ENCODE results near the gene NRXN3. TPM values are rescaled to one million over a fixed set of nuclear protein-coding genes. Genes with fewer than 3 reads are reported as not detected.

The NRXN3 gene
- polyA plus RNA-seq, 1 of the 3 experiments (the other 2 are of a cell fraction), result 1.6 TPM

- POLR2A ChIA-PET, result no interaction called here
Measured at GRCh38 chr14:78278464-78279250, 108.5 kb downstream of the NRXN3 start.

GRCh38 chr14:78282437-78282836, 112.3 kb downstream of the NRXN3 start:
- no peak overlapping the region for H3K27ac ChIP-seq (ENCODE audit: low read depth in 2 of 2, low read length in 1 of 2)
- TF ChIP-seq CTCF (IDR thresholded peaks at IDR 0.05) (no peak), USF2 (IDR thresholded peaks at IDR 0.05; ENCODE audit: borderline replicate concordance, low read depth, low read length) (no peak), TEAD4 (IDR thresholded peaks at IDR 0.05; ENCODE audit: borderline replicate concordance, insufficient read depth) (no peak), GABPA (IDR thresholded peaks at IDR 0.05; ENCODE audit: low read depth) (no peak), NRF1 (IDR thresholded peaks at IDR 0.05; ENCODE audit: low read depth, low read length) (no peak), POLR2AphosphoS5 (IDR thresholded peaks at IDR 0.05; ENCODE audit: low read depth, low read length) (no peak), ELF1 (IDR thresholded peaks at IDR 0.05) (no peak), YY1 (IDR thresholded peaks at IDR 0.05; ENCODE audit: low read depth) (no peak), FOXJ3 (CRISPR knock-in tag; IDR thresholded peaks at IDR 0.05) (no peak), EP300 (IDR thresholded peaks at IDR 0.05; ENCODE audit: borderline replicate concordance in 1 of 2, low read depth in 1 of 2, low read length in 1 of 2) (no peak), RXRA (IDR thresholded peaks at IDR 0.05; ENCODE audit: borderline replicate concordance, low read depth) (no peak), JUND (IDR thresholded peaks at IDR 0.05) (no peak), EZH2phosphoT487 (IDR thresholded peaks at IDR 0.05; ENCODE audit: borderline replicate concordance, low read depth) (no peak), PBX3 (IDR thresholded peaks at IDR 0.05) (no peak), MXI1 (IDR thresholded peaks at IDR 0.05; ENCODE audit: low read depth, low read length) (no peak)
- H3K36me3 ChIP-seq (replicated peaks in 1 of 2; ENCODE audit: control insufficient read depth in 1 of 2, insufficient read depth in 2 of 2, low read length in 1 of 2), result no peaks in the 10 kb centered on the region
- no peaks in the 10 kb centered on the region for H3K4me1 ChIP-seq (ENCODE audit: control insufficient read depth in 1 of 2, insufficient read depth in 2 of 2, low read depth in 1 of 2, low read length in 1 of 2)
- no peaks in the 10 kb centered on the region for H3K27me3 ChIP-seq (ENCODE audit: insufficient read depth)
- no peaks in the 10 kb centered on the region for H3K9me3 ChIP-seq
- no peak overlapping the region for H3K4me3 ChIP-seq (ENCODE audit: low read depth in 2 of 2, low read length in 1 of 2)
- H2AFZ ChIP-seq (ENCODE audit: low read depth), result no peak overlapping the region
- no peaks in the 10 kb centered on the region for H3K9me2 ChIP-seq
- no peaks in the 10 kb centered on the region for H3F3A ChIP-seq (replicated peaks; ENCODE audit: insufficient read depth)
- H3K79me2 ChIP-seq (ENCODE audit: insufficient read depth), result no peaks in the 10 kb centered on the region
- DNase-seq, result no peak
- WGBS (ENCODE audit: low lambda C conversion rate), result 51% methylated on average over 5 of the region's 6 CpGs
- CTCF ChIA-PET, result interaction anchor here (0.7 kb wide), 1 partner anchor 284 kb away, joined by 3 read pairs; no protein-coding TSS in a partner anchor
- POLR2A ChIA-PET, result no interaction called here
- H3K4me2 ChIP-seq, result no peak overlapping the region
- H3K9ac ChIP-seq, result no peak overlapping the region
- no peaks in the 10 kb centered on the region for H4K20me1 ChIP-seq (ENCODE audit: insufficient read depth)

More at GRCh38 chr14:78278464-78279250, 108.5 kb downstream of the NRXN3 start:
- Histone ChIP-seq H3K79me2 (ENCODE audit: insufficient read depth) (no peaks in the 10 kb centered on the region), H3K9ac (no peak overlapping the region), H3K4me3 (ENCODE audit: low read depth in 2 of 2, low read length in 1 of 2) (no peak overlapping the region), H3K27me3 (ENCODE audit: insufficient read depth) (no peaks in the 10 kb centered on the region), H4K20me1 (ENCODE audit: insufficient read depth) (no peaks in the 10 kb centered on the region), H3K9me3 (no peaks in the 10 kb centered on the region; the same call in 1 of the 2 replicates), H3K9me2 (no peaks in the 10 kb centered on the region), H3K36me3 (replicated peaks in 1 of 2; ENCODE audit: control insufficient read depth in 1 of 2, insufficient read depth in 2 of 2, low read length in 1 of 2) (no peaks in the 10 kb centered on the region), H3K27ac (ENCODE audit: low read depth in 2 of 2, low read length in 1 of 2) (no peak overlapping the region), H3K4me2 (no peak overlapping the region), H2AFZ (ENCODE audit: low read depth) (no peak overlapping the region), H3K4me1 (ENCODE audit: control insufficient read depth in 1 of 2, insufficient read depth in 2 of 2, low read depth in 1 of 2, low read length in 1 of 2) (no peaks in the 10 kb centered on the region), H3F3A (replicated peaks; ENCODE audit: insufficient read depth) (no peaks in the 10 kb centered on the region)
- CTCF ChIA-PET, result no interaction called here
- 26% methylated on average over 2 of the region's 2 CpGs for WGBS (ENCODE audit: low lambda C conversion rate)
- no peak for TF ChIP-seq CTCF (IDR thresholded peaks at IDR 0.05)
- TF ChIP-seq TAF1 (IDR thresholded peaks at IDR 0.05; ENCODE audit: borderline replicate concordance, low read depth, low read length), result no peak
- no peak for TF ChIP-seq RCOR1 (IDR thresholded peaks at IDR 0.05; ENCODE audit: low read length)
- no peak for TF ChIP-seq RAD21 (IDR thresholded peaks at IDR 0.05; ENCODE audit: low read length)
- no peak for TF ChIP-seq POLR2AphosphoS5 (IDR thresholded peaks at IDR 0.05; ENCODE audit: low read depth, low read length)
- TF ChIP-seq ELF1 (IDR thresholded peaks at IDR 0.05), result no peak
- TF ChIP-seq RXRA (IDR thresholded peaks at IDR 0.05; ENCODE audit: borderline replicate concordance, low read depth), result no peak
- no peak for TF ChIP-seq GABPA (IDR thresholded peaks at IDR 0.05; ENCODE audit: low read depth)
- no peak for DNase-seq

Measured in SK-N-SH (cell line).